GM18511 (cell line): Measurements from ENCODE around the gene SH2D4B.
"Not testable (repeated sequence)": the region's sequence is repeated elsewhere in the genome, so short reads cannot be mapped to it uniquely, and the experiment has no call there.

ENCODE experiments used
- ATAC-seq: cut with Tn5 transposase; IDR thresholded peaks from one replicate; pipeline ENCODE4 v1.9.1; 2021; ENCODE audit warnings: mild to moderate bottlenecking, moderate library complexity; ENCODE audit not compliant: unreplicated experiment

The SH2D4B gene

DNA sequence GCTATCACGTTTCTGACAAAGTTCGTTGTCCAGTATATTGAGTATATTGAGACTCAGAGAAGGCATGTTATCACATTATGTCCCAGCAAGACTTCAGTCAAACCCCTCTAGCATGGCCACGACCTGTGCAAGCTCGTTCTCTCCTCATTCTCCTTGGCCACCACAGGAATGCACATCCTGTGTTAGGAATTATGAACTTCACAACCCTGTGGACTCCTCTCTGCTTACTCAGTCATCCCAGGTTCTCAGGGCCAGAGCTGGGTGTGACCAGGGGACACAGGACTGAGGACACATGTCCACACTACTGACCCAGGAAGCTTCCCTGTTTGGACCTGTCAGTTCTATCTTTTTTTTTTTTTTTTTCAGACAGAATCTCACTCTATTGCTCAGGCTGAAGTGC is 4.4 kb downstream of the SH2D4B start:
- no peak for ATAC-seq

DNA sequence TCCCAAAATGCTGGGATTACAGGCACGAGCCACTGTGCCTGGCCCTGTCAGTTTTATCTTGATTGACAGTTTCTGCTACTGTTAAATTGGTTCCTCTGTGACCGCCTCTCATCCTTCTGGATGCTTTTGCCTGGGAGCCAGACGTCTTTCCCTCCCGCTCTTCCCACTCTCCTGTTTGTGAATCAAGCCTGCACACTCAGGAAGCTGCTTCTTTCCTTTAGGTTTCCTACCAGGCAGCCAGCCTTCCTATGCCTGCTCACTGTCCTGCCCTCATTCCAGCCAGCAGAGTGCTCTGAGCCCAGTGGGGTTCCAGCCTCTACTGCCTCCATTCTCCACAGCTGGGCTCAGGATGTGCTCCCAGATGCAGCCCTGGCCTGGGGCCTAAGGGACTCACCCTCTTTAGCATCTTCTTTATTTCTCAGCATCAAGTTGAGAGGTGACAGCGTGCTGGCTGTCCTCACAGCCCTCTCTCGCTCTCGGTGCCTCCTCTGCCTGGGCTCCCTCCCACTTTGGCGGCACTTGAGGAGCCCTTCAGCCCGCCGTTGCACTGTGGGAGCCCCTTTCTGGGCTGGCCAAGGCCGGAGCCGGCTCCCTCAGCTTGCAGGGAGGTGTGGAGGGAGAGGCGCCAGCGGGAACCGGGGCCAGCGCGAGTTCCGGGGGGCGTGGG is 5.1 kb downstream of the SH2D4B start:
- no peak for ATAC-seq

DNA sequence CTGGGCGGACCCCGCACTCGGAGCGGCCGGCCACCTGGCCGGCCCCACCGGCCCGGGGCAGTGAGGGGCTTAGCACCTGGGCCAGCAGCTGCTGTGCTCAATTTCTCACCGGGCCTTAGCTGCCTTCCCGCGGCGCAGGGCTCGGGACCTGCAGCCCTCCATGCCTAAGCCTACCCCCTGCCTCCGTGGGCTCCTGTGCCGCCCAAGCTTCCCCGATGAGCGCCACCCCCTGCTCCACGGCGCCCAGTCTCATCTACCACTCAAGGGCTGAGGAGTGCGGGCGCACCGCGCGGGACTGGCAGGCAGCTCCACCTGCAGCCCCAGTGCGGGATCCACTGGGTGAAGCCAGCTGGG is 5.6 kb downstream of the SH2D4B start:
- ATAC-seq = not testable (repeated sequence)

DNA sequence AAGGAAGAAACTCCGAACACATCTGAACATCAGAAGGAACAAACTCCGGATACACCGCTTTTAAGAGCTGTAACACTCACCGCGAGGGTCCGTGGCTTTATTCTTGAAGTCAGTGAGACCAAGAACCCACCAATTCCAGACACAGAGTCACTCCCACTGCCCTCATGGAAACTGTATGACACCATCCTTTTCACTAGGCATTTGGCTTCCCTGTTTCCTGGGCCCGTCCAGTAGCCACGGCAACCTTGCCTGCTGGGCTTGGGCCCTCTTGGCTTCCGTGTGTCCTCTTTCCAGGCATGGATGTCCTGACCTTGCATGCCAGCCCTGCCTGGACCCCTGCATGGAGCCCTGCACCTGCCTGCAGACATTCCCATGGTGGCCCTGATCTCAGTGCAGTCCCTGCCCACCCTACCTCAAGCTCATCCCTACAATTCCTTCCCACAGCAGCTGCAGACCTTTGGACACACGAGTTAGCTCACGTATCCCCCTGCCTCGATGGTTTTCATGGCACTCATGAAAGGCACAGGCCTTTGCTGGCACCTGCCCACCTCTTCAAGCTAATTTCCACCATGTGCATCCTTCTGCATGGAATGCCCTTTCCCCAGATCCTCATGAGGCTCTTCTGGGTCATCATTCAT is 6.7 kb downstream of the SH2D4B start:
- no peak for ATAC-seq

DNA sequence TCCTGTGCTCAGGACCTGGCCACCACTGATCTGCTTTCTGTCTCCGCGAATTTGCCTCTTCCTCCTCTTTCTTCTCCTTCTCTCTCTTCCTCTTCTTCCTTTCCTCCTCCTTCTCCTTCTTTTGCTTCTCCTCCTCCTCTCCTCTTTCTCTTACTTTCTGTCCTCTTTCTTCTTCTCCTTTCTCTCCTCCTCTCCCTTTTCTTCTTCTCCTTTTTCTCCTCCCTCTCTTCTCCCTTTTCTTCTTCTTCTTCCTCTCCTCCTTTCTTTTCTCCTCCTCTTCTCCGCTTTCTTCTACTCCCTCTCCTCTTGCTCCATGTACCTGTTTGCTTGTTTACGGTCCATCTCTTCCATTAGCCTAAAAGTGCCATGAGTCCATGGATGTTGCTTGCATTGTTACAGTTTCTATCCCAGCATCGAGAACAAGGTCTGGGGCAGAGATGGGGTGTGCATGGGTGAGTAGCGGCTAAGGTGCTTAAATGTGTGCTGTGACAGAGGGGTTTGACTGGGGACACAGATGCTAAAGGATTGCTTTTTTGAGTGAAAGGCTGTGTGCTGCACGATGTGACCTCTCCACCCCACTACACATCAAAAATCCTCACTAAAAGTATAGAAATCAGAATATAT is 7.7 kb downstream of the SH2D4B start:
- ATAC-seq = no peak

DNA sequence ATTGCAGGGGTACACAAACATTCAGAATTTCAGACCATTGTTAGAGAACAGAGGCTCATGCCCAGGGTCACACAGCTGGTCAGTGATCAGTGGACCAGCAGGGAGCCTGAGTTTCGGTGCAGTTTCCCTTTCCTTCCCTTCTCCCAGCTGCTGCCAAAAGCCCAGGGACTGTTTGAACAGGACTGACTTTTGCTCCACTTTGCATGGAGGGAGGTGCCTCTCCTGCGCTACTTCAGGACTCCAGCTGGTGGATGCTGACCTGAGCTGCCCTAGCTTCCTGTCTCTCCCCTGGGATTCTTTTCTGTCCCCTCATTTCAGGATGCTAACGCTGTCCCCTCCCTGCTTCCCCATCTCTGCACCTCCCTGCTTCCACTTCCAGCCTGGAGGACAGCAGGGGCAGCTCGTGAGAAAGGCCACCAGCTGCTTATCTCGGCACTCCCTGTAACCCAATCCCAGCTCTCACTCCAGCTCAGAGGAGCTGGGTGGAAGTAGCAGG is 14.5 kb downstream of the SH2D4B start:
- no peak for ATAC-seq

DNA sequence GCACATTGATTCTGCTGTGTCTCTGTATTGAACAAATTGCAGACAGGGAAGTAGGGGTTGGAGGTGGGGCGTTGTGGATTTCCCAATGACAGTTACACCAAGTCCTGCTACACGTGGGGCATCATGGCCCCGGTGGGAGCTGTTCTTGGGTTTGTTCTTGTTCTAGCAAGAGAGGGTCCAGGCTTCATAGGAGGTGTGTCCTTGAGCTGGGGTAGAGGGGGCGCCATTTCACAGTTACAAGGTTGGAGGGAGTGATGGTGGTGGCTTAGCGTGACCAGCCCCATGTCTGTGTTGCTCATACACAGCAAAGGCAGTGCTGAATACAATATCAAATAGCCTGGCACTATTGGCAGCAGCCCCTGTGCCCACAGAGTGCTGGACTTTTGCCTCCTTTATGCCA is 15.7 kb downstream of the SH2D4B start:
- ATAC-seq = no peak

DNA sequence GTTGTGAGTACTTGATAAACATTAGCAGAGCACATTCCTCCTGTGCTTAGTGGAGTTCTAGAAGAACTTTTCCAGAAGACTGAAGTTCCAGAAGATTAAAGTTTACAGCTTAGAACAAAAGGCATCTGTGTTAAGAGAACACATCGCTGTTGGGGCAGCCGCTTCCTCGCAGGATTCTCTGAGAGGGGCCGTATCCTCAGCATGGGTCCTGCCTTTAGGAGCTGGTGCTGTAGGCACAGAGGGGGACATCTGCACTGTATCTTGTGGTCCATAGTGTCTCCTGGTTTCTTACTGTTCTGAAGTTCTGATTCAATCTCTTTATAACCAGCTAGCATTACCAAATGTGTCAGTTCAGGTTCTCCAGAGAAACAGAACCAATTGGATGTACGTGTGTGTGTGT is 16.3 kb downstream of the SH2D4B start:
- ATAC-seq = no peak

DNA sequence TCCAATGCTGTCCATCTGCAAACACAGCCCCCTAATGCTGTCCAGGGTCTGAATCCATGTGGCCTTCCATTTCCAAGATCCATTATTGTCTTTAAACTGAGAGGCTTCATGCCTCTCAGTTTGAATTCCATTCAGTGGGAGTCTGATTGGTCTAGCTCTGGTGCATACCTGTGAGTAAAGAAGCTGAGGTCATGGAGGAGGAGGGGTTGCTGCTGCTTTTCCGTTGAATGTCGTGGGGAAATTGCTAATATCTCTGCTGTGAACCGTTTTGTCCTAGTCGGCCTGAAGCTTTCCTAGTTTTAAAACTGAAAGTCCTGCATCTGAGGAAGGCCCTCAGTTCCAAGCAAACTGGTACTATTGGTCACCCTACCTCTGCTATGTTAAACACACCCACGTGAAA is 17.7 kb downstream of the SH2D4B start:
- ATAC-seq = no peak

DNA sequence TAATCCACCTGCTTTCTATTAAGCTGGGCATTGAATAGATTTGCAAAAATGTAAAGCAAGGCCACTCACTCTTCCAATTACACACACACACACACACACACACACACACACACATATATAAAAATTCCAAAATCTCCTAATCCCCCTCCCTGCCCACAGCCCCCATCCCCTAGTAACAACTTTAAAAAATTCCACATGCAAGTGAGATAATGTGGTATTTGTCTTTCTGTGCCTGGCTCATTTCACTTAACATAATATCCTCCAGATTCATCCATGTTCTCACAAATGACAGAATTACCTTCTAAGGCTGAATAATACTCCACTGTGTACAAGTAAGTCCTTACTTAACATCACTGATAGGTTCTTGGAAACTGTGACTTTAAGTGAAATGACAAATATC is 24.2 kb downstream of the SH2D4B start:
- no peak for ATAC-seq

DNA sequence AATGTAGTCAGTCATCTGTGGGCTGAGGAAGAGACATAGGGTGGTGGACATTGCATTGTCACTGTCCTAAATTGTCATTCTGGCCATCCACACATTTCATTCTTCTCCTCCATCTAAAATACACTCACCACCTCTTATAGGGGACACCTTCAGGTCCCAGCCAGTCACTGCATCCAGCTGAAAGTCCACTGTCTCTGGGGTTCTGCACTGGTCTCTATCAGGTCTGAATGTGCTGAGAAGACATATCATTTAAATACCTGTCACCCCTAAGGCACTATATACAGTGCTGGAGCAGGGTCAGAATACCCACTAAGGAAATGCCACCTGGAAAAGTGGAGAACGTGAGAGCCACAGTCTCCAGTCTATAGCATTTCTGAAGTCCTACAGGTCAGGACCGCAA is 29.6 kb downstream of the SH2D4B start:
- ATAC-seq = no peak

DNA sequence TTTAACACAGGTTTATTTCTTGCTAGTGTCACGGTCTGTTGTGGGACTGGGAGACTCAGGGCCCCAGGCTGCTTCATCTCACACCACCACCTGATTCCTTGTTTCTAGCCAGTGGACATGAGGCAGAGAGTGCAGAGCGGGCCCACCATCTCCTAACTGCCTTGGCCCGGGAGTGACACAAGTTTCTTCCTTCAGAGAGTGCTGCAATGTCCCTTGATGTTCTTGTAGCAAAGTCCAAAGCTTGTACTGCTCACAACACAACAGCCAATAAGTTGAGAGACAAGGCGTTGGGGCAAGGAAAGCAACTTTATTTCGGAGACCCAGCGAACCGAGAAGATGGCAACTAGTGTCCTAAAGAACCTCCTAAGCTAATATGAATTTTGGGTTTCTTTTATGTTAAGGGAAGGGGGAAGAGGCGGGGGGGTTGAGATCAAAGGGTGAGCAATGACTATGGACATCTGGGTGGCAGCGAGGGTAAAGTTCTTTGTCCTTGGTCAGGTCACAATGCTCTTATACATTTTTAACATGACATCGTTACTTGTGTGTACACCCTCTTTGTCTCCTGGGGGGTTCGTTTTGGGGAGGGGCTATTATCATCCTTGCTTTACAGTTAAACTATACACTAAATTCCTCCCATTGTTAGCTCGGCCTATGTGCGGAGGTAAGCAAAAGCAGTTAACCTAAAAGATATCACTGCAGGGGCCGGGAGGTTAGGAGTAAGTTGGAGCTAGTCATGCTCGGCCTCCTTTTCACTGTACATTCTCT is 31.6 kb downstream of the SH2D4B start:
- ATAC-seq = no peak

DNA sequence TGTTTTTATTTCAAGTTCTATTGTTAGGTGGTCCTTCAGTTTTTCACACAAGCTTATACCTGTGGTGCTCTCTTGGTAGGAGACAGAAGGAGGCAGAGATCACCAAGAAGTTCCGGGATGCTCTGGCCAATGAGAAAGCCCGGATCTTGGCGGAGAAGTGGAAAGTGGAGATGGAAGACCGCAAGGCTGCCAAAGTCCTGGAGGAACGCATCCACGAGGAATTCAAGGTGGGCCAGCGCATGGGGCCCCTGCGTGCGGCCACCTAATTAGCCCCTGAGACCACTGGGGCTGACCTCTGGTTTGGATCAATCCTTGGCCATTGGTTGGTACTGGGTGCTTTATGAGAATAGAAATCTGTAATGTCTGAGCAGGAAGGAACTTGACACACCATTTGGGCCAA is 33.6 kb downstream of the SH2D4B start:
- ATAC-seq = no peak

DNA sequence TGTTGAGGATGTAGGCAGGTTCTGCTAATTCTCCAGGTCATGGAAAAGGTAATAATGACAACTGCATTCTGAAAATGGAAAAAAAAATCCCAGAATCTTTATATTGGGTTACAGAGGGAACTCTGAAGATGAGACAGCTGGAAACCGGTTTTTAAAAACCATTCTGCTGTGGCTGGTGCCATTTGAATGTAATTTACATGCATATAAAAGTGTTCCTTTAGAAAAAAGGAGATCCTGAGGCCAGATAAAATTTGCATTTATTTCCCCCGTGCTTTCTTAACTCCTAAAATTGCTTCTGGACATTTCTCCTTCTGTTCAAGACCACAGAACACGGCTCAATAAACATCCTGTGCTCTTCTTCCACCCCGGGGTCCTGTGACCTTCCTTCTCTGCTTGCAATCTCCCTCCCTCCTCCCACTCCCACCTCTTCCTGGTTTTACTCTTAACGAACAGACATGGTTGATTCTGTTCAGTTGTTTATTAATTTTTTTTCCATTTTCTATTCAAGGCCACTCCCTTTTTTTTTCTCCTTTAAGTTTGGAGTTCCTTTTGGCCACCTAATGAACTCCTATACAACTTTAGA is 41.6 kb downstream of the SH2D4B start:
- ATAC-seq = no peak

DNA sequence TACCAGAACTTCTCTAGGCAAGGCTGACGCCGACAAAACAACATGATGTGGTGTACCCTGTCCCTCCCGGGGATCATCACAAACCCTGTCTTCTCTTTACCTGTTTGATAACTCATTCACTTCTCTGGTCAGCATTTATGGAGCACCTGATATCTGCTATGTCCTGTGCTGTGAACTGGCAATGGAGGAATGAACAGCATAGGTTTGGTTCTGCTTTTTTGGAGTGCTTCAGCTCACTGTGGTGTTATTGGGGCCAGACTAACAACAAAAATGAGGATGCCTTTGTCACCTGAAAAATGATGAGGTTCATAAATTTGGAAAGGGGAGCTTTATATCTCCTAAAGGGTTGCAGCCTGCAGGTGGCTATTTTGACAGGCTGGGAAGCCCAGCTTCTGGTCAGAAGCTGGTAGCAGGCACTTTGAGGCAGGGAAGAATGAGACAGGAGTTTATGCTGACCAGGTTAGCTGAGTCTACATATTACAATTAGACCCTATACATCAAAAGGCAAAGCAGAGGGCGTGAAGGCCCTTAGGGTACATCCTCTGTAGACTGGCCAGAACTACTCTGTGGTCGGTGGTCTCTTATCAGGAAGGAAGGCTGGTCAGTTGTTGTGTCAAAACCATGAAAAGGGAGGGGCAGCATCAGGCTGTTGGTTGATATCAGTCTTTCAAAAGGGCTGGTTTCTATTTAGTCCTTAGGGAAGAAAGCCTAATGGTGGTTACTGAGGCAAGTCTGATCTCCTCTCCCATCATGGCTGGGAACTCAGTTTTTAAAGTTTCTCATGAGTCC is 42.3 kb downstream of the SH2D4B start:
- ATAC-seq = no peak

DNA sequence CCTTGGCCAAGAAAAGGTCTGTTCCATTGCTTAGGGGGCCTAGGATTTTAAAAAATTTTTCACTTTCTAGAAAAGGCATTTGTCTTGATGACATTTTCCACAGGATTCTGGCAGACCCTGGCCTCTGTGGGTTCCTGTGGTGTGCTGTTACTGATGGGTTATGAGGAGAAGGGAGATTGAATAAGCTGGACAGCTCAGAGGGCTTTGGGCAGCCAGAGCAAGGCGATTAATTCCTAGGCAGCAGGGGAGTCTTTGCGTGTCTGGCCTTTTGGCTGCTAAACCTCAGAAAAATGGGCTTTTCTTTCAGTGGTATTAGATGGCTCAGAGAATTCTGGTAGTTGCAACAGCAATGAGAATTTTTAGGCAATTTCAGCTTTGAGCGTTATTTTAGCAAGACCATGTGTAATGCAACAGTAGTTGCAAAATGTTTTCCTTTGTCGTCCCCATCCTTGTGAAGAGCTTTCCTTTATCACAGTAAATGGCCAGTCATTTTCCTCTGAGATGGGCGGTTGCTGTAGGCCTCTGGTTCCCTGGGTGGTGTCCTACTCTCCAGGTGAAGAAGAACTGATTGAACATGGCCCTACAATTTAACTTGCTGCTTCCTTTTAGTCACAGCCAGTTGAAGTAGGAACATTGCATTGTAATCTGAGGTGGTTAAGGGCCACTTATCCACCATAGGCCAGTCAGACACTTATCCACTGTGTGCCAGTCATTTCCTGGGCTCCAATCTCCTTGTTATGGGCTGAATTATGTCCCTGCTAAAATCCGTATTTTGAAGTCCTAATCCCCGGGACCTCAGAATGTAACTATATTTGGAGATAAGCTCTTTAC is 43.2 kb downstream of the SH2D4B start:
- no peak for ATAC-seq

DNA sequence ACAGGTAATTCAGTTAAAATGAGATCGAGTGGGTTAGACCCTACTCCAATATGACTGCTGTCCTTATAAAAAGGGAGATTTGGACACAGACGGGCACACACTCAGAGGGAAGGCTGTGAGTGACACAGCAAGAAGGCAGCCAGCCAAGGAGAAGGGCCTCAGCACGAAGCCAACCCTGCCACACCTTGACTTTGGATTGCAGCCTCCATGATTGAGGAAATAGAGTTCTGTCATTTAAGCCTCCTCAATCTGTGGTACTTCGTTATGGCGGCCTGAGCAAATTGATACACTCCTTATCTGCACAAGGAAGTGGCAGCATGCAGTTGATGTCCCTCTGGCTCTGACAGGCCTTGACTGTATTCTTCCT is 43.8 kb downstream of the SH2D4B start:
- ATAC-seq = no peak

DNA sequence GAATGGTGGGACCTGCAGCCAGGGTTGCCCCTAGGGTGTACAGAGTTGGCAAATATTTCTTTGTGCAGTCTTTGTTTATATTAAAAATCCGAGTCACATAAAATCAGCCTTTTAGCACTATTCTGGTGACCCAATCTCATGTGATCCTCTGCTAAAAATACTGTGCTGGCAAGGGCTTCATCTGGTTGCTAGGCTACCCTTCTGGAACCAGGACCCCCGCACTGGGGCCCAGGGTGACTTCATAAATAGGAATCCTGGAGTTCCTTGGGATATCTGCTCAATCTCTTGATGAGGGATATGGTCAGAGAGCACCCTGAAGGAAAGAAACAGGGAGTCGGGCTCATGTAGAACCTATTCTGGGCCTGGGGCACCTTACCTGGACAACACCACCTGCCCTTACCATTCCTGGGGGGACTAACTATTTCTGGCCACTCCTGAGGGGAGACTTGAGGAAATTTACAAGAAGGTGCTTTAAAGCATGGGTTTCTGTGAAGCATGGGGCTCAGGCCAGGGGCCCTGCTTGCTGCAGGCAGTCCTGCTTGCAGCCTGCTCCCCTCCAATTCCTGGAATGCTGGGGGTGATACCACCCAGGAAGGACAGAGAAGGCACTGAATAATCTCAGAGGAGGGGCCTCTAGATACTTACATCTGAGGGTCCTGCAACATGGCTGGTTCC is 44.7 kb downstream of the SH2D4B start:
- ATAC-seq = no peak

DNA sequence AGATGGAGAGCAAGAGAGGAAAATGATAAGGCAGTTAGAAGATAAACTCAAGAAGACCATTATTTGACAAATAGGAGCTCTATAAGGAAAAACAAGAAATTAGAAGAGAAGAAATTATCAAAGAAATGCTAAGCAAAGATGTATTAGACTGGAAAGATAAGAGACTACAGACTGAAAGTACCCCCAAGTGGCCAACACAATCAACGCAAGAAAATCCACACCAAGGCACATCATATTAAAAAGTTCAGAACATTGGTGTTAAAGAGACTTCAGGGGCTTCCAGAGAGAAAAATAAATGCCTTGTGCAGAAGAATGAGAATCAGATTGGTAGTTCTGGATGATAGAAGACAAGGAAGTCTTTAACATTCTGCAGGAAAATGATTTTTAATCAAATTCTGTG is 46.0 kb downstream of the SH2D4B start:
- no peak for ATAC-seq
